ENCODE data around the gene CLDN1. TPM values are rescaled to one million over a fixed set of nuclear protein-coding genes. Genes with fewer than 3 reads are reported as not detected.

The CLDN1 gene
- total and polyA plus RNA-seq, 2 of the 13 experiments (the other 11 are each of a cell fraction or from before 2014, with no cell fraction given) = 42.7 to 51.6 TPM

GRCh38 chr3:190302212-190302867, 19.9 kb downstream of the CLDN1 start:
- WGBS (ENCODE audit: low lambda C conversion rate) = 99% methylated on average over 3 of the region's 3 CpGs
- Histone ChIP-seq H3K79me2 (ENCODE audit: insufficient read depth, low read length) (no peaks in the 10 kb centered on the region), H3K36me3 (replicated peaks in 1 of 2; ENCODE audit: control insufficient read depth in 1 of 2, insufficient read depth in 2 of 2, low read length in 2 of 2) (no peaks in the 10 kb centered on the region; a peak in 1 of 5 replicates), H3K9ac (ENCODE audit: insufficient read depth, low read depth, low read length) (no peak overlapping the region), H2AFZ (ENCODE audit: low read length) (no peak overlapping the region), H3K27me3 (ENCODE audit: control insufficient read depth in 1 of 2, insufficient read depth in 2 of 2, low read length in 2 of 2) (no peaks in the 10 kb centered on the region), H4K20me1 (ENCODE audit: insufficient read depth, low read length) (no peaks in the 10 kb centered on the region), H3K4me2 (ENCODE audit: low read depth, low read length) (no peak overlapping the region), H3K4me1 (ENCODE audit: insufficient read depth, low read length) (peaks cover 39% of the 10 kb centered on the region), H3K27ac (ENCODE audit: extremely low read length, insufficient read depth, low read length) (no peak overlapping the region), H3K9me3 (ENCODE audit: low read length) (no peaks in the 10 kb centered on the region), H3K4me3 (replicated peaks in 1 of 3; ENCODE audit: insufficient read depth in 1 of 3, low read depth in 2 of 3, low read length in 3 of 3) (no peak overlapping the region)
- ChIA-PET POLR2A (no interaction called here), CTCF (ENCODE audit: low intra/inter-chr PET ratio, low total read pairs) (no interaction called here)
- FAIRE-seq = no peak
- no peak for ATAC-seq
- no peak for DNase-seq (ENCODE audit: low spot score)
- no peak for TF ChIP-seq SMC3 (IDR thresholded peaks at IDR 0.05; ENCODE audit: low read length)
- TF ChIP-seq ZFYVE20 (CRISPR knock-in tag; IDR thresholded peaks at IDR 0.05; ENCODE audit: borderline replicate concordance, low read depth) = no peak
- TF ChIP-seq ZNF251 (CRISPR knock-in tag; IDR thresholded peaks at IDR 0.05) = no peak
- TF ChIP-seq SPEN (CRISPR knock-in tag; IDR thresholded peaks at IDR 0.05; ENCODE audit: low read depth) = no peak
- TF ChIP-seq, protein P1, sequence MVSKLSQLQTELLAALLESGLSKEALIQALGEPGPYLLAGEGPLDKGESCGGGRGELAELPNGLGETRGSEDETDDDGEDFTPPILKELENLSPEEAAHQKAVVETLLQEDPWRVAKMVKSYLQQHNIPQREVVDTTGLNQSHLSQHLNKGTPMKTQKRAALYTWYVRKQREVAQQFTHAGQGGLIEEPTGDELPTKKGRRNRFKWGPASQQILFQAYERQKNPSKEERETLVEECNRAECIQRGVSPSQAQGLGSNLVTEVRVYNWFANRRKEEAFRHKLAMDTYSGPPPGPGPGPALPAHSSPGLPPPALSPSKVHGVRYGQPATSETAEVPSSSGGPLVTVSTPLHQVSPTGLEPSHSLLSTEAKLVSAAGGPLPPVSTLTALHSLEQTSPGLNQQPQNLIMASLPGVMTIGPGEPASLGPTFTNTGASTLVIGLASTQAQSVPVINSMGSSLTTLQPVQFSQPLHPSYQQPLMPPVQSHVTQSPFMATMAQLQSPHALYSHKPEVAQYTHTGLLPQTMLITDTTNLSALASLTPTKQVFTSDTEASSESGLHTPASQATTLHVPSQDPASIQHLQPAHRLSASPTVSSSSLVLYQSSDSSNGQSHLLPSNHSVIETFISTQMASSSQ (IDR thresholded peaks at IDR 0.05; ENCODE audit: low read depth) = no peak
- TF ChIP-seq, protein P1 (CRISPR knock-in tag; IDR thresholded peaks at IDR 0.05; ENCODE audit: borderline replicate concordance) = no peak
- no peak for TF ChIP-seq BCL6 (CRISPR knock-in tag; IDR thresholded peaks at IDR 0.05)
- no peak for TF ChIP-seq SKIL (CRISPR knock-in tag; IDR thresholded peaks at IDR 0.05; ENCODE audit: borderline replicate concordance)
- no peak for TF ChIP-seq ZNF746 (CRISPR knock-in tag; IDR thresholded peaks at IDR 0.05)
- TF ChIP-seq ZNF674 (CRISPR knock-in tag; IDR thresholded peaks at IDR 0.05; ENCODE audit: low read depth) = no peak
- no TSS peak for BruUV-seq (replicated peaks)
- in situ Hi-C loops (cut with HindIII; ENCODE audit: extremely low pct_ligation_motif_present, low pct_unique_long_range_greater_than_20kb) = no loop called here
- intact Hi-C loops (cut with micrococcal nuclease; ENCODE audit: unreplicated experiment) = no loop called here
